ENCODE measurements around the gene CASP1.

DNA sequence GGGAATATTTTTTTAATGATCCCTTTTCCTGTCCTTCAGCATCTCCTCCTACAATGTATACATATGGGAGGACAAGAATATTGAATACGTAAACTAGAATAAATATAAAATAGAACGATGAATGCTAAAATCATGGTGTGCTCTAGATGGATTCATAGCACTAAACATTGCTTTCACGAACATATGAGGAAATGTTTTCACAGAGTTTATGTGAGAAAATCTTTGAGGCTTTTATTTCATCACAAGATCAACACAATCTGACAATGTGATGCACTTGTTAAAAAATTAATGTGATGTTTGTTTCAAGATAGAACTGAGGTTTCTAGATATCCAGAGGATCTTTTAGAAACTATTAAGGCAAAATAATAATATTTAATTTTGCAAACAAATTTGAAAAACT, 7.2 kb upstream of the CASP1 start:
- no peak for TF ChIP-seq POLR2A (IDR thresholded peaks at IDR 0.05)
- TF ChIP-seq, protein P1, sequence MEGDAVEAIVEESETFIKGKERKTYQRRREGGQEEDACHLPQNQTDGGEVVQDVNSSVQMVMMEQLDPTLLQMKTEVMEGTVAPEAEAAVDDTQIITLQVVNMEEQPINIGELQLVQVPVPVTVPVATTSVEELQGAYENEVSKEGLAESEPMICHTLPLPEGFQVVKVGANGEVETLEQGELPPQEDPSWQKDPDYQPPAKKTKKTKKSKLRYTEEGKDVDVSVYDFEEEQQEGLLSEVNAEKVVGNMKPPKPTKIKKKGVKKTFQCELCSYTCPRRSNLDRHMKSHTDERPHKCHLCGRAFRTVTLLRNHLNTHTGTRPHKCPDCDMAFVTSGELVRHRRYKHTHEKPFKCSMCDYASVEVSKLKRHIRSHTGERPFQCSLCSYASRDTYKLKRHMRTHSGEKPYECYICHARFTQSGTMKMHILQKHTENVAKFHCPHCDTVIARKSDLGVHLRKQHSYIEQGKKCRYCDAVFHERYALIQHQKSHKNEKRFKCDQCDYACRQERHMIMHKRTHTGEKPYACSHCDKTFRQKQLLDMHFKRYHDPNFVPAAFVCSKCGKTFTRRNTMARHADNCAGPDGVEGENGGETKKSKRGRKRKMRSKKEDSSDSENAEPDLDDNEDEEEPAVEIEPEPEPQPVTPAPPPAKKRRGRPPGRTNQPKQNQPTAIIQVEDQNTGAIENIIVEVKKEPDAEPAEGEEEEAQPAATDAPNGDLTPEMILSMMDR (IDR thresholded peaks at IDR 0.05), result no peak
